HEK293 (cell line): ENCODE results near the gene DGKB.

Experiments
- SP2 ChIP-seq: fragments of 450-650 bp; formaldehyde crosslinking; IDR thresholded peaks from 2 replicates; pipeline ENCODE4 v1.5.1; 2016; ENCODE audit warnings: missing biosample characterization, missing genetic modification characterization
- ZBTB6 ChIP-seq: fragments of 450-650 bp; formaldehyde crosslinking; IDR thresholded peaks from 2 replicates; pipeline ENCODE4 v1.5.1; 2017; ENCODE audit warnings: missing biosample characterization, missing genetic modification characterization
- ZNF169 ChIP-seq: fragments of 450-650 bp; formaldehyde crosslinking; IDR thresholded peaks from 2 replicates; pipeline ENCODE4 v1.5.1; 2016; ENCODE audit warnings: missing biosample characterization, missing genetic modification characterization
- TF ChIP-seq, protein P1 (sequence below): fragments of 450-650 bp; formaldehyde crosslinking; IDR thresholded peaks from 2 replicates; pipeline ENCODE4 v1.5.1; 2016; ENCODE audit warnings: missing biosample characterization, missing genetic modification characterization
- TF ChIP-seq, protein P2 (sequence below): fragments of 450-650 bp; formaldehyde crosslinking; IDR thresholded peaks from 2 replicates; pipeline ENCODE4 v1.5.1; 2016; ENCODE audit warnings: missing biosample characterization, missing genetic modification characterization

- TF ChIP-seq, protein P1, sequence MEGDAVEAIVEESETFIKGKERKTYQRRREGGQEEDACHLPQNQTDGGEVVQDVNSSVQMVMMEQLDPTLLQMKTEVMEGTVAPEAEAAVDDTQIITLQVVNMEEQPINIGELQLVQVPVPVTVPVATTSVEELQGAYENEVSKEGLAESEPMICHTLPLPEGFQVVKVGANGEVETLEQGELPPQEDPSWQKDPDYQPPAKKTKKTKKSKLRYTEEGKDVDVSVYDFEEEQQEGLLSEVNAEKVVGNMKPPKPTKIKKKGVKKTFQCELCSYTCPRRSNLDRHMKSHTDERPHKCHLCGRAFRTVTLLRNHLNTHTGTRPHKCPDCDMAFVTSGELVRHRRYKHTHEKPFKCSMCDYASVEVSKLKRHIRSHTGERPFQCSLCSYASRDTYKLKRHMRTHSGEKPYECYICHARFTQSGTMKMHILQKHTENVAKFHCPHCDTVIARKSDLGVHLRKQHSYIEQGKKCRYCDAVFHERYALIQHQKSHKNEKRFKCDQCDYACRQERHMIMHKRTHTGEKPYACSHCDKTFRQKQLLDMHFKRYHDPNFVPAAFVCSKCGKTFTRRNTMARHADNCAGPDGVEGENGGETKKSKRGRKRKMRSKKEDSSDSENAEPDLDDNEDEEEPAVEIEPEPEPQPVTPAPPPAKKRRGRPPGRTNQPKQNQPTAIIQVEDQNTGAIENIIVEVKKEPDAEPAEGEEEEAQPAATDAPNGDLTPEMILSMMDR, result no peak
- TF ChIP-seq, protein P2, sequence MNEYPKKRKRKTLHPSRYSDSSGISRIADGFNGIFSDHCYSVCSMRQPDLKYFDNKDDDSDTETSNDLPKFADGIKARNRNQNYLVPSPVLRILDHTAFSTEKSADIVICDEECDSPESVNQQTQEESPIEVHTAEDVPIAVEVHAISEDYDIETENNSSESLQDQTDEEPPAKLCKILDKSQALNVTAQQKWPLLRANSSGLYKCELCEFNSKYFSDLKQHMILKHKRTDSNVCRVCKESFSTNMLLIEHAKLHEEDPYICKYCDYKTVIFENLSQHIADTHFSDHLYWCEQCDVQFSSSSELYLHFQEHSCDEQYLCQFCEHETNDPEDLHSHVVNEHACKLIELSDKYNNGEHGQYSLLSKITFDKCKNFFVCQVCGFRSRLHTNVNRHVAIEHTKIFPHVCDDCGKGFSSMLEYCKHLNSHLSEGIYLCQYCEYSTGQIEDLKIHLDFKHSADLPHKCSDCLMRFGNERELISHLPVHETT (tag by site-specific recombination), result no peak
- no peak for TF ChIP-seq ZBTB6 (tag by site-specific recombination)
- TF ChIP-seq ZNF169 (tag by site-specific recombination), result no peak
- TF ChIP-seq SP2 (tag by site-specific recombination), result no peak
Measured at GRCh38 chr7:14275356-14275755, 627.2 kb downstream of the DGKB start.
